GM18858 (cell line): ENCODE measurements around the gene BRCC3.

Experiments used
- ATAC-seq: cut with Tn5 transposase; IDR thresholded peaks from one replicate; pipeline ENCODE4 v1.9.1; 2021; ENCODE audit not compliant: unreplicated experiment

Gene BRCC3

GRCh38 chrX:155056877-155057792, 14.2 kb upstream of the BRCC3 start:
- peak; percentile 64 for ATAC-seq

DNA sequence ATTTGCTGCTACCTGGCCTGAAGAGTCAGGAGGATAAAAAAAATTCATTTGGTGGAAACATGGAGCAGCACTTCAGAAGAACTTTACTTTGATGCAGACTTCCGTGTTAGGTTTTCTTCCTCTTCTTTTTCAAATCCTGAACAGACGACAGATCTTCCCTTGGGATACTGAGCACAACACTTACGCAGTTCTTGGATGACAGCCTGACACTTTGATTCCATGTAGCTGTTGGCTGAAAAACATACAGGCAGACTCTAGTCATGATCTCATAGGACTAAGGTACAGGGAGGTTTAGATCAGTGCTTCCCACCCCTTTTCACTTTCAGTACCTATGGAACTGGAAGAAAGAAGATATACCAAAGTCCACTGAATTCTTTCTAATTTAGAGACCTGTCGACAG, 9.5 kb upstream of the BRCC3 start:
- ATAC-seq = no peak

- ATAC-seq = no peak
Measured at GRCh38 chrX:155065035-155065734, 6.1 kb upstream of the BRCC3 start.

DNA sequence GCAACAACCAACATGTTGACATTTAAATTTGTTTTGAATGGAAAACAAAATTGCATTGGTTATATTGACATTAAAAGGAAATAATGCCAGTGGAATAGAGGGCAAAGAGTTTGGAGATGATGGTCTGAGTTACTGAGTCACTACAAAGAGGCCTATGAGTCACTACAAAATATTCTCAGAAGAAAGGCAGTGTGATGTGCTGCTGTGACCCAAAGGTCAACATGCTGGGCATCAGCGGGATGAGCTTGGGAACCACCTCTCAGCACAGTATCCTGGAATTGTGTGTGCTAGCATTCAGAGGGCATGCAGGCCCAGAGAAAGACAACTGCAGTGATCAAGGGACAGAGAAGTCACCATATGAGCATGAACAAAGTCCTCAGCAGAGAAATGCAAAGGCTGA, 3.1 kb upstream of the BRCC3 start:
- no peak for ATAC-seq

DNA sequence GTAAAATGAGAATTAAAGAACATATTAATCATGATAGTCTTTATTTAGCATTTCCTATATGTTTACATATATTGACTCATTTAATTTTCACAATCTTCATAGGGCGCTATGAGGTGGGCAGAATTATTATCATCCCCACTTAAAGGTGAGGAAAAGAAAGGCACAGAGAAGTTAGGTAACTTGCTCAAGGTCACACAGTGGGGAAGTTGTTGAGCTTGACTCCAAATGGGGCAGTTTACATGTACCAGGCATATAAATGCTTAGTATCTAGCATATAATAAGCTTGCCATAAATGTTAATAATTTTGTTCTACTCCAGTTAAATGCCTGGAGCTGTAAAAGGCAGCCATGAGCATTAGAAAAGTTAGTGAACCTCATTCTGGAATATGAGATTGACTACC, 1.9 kb upstream of the BRCC3 start:
- ATAC-seq = no peak

DNA sequence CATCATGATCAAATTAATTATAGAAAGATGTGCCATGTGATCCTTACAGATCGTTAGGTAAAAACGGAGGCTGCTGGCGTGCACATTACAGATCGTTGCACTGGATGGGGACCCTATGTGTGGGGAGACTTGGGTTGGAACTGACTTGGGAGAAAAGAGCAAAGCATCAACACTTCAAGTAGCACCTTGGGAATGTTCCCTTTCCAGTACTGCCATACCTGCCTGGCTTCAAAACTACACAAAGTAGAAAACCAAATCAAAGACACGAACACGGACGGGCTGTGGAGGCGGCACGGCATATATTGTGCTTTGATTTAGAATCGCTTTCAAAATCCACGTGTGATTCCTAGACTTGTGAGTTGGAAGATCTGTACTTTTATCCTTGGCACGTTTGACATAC, 1.3 kb upstream of the BRCC3 start:
- ATAC-seq = no peak

DNA sequence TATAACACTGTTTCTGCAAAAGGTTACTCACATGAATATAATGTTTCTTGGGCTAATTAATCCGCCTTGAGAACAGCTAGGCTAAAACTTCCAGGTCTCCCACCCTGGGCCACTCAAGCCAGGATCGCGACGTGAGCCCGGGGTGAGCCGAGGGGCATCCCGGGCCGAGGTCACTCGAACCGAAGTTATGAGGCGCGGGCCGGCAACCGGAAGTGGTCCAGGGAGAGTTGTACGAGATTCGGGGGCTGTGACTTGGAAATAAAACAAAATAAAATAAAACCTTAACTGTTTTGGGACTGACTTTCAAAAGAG, 689 bp upstream of the BRCC3 start:
- peak; percentile 8 for ATAC-seq

DNA sequence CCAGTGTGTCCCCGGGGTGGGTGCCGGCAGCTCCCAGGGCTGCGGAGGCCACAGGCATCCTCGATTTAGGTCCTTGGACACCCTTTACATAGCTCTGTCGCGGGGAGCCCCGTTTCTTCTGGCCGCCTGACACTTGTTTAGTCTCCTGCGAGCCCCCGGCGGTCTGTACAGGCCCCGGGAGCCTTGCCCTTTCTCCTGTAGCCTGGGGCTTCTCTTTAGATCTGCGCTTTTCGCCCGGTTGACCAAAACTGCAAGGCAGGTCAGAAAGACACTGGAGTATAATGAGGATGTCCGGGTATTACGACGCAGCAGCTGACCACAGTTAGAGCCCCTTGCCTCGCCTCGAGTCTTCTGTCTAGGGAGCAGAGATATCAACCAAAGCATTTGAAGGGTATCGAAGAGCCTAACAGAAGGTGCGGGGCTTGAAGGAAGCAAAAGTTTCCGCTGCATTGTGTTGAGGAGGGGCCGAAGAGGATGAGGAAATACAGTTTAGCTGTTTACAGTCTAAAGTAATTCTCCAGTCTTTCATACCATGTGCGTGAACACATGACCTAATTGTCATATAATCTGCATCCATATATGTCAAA, 479 bp downstream of the BRCC3 start:
- ATAC-seq = peak; percentile 3

DNA sequence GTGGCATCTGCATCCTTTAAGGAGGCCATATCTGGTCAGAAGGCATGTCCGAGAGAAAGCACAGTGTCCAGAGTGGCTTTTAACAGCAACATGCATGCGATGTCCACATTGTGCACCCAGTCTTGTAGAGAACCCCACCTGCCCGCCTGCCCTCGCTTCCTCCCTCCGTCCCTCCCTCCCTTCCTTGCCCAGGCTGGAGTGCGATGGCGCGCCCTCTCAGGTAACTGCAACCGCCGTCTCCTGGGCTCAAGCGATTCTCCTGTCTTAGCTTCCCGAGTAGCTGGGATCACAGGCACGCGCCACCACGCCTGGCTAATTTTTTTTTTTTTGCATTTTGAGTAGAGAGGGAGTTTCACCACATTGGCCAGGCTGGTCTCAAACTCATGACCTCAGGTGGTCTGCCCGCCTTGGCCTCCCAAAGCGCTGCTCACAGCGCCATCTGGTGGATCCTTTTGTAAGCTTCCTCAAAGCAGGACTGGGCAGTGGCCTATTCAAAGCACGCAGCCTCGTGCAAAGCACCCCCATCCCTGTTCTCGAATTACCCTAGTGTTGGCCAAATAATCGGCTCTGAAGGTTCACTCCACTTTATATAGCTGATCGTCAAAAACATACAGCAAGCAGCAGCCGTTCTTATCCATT, 15.0 kb downstream of the BRCC3 start:
- no peak for ATAC-seq

GRCh38 chrX:155086961-155087735, 15.8 kb downstream of the BRCC3 start:
- ATAC-seq = no peak

DNA sequence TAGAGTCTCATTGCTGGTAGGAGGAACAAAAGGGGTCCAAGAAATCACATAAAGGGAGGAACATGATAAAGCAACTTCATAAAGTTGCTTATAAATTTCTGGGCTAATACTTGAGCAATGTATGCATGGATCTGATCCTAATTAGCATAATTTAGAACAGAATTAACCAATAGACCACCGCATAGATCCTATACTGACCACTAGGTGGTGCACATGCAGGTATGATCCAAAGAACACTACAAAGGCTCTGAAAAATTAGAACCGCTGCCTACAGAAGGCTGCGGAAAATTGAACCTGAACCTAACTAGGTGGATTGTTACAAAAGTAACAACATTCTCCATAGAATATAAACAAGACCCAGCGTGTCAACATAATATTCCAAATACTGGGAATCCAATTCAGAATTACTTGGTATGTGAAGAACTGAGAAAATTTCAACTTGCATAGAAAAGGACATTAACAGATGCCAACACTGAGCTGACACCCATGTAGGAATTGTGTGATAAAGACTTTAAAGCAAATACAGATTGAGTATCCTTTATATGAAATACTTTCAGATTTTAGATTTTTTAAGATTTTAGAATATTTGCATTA, 23.3 kb downstream of the BRCC3 start:
- peak; percentile 68 for ATAC-seq

- ATAC-seq = no peak
Measured at GRCh38 chrX:155105919-155106318, 34.6 kb downstream of the BRCC3 start.

DNA sequence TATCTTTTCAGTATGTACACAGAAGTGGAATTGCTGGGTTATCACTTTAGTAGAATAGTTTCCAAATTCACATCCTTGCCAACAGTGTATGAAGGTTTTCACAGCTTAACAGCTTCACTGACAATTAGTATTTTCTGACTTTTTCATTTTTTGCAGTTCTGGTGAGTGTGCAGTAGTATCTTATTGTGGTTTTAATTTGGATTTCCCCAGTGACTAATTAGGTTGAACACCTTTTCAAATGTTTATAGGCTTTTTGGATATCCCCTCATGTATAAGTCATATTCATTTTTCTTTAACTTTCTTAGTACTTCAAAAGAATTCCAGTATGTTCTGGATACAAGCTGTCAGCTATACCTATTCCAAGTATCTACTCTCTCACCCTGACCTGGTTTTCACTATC, 37.1 kb downstream of the BRCC3 start:
- no peak for ATAC-seq

DNA sequence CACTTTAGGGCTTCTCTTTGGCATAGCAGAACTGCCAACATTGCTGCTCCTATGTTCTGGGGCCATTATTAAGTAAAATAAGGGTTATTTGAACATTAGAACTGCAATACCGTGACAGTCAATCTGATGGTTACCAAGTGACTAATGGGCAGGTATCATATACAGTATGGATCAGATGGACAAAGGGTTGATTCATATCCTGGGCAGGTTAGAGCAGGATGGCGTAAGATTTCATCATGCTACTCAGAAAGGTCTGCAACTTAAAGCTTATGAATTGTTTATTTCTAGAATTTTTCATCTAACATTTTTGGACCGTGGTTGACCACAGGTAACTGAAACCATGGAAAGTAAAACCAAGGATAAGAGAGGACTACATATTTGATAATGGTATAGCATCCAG, 40.9 kb downstream of the BRCC3 start:
- ATAC-seq = no peak

DNA sequence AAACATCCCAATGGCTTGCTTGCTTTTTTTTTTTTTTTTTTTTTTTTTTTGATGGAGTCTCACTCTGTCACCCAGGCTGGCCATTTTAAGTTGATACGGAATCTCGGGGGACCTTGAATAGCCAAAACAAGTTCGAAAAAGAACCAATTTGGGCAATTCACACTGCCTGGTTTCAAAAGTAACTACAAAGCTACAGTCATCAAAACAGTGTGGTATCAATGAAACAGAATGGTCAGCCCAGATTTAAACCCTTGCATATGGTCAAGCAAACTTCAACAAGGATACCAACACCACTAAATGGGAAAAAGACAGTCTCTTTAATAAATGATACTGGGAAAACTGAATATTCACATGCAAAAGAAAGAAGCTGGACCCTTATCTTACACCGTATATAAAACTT, 41.8 kb downstream of the BRCC3 start:
- no peak for ATAC-seq

DNA sequence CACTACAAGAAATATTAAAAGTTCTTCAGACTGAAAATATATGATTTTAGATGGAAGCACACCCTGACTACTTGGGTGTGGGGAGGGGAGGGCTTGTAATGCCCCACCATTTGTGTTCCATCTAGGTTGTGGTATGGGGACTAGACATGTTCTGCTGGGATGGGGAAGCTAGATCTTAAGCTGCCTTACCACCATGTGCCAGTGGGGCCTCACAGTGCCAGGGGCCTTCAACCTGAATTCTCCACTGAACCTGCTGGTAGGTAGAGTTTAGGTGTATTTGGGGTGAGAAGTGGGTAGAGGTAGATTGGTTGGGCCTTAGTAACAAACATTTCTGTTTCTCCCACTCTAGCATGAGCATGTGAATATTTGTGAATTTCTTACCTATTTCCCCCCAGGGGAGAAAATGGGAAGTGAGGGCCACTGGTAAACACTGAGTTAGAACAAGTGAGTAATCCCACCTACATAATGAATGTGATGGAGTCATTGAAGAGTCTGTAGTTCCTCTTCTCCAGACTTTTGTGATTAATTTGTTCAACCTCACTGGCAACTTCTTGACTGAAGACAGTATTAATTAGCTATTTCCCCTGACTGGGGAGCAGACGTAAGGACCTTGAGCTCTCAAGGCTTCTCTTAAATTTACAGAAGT, 44.0 kb downstream of the BRCC3 start:
- no peak for ATAC-seq

DNA sequence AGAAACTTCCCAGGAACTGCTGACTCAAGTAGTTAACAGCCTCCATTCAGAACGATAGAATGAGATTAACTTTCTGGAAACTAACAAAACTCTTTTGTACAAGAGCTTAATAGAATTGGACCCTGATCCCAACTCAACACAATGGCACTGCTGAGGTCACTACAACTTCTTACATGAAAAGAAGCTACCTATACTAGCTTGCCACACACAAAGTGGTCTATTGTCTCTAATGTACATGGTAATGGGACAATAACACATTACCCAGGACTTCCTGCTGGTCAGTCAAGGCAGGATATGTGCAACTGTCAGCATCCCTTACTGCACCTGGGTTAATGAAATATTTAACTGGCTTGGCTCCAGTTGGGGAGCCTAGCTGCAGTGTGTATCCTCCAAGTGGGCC, 56.2 kb downstream of the BRCC3 start:
- ATAC-seq = no peak

GRCh38 chrX:155127940-155128339, 56.6 kb downstream of the BRCC3 start:
- ATAC-seq = no peak

GRCh38 chrX:155132110-155132509, 60.8 kb downstream of the BRCC3 start:
- no peak for ATAC-seq

DNA sequence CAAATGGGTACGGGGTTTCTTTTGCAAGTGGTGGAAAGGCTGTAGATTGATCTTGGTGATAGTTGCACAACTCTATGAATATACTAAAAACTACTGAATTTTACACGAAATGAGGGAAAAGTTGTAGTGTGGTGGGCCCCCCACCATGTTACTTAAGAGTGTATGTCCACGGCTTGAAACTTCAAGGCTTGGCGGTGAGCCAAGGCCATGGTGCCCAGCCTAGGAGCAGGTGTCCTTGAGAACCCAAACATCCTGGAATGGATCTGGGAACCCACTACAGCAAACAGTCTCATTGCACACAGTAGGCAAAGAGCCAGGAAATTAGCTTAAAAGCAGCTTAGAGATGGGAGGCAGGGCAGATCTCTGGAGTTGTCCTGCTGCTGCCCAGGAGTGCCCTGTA, 62.9 kb downstream of the BRCC3 start:
- no peak for ATAC-seq
